OCI-LY7 (cell line): ENCODE results near the gene TSNAXIP1. TPM values are rescaled to one million over a fixed set of nuclear protein-coding genes. Genes with fewer than 3 reads are reported as not detected.

Experiments
- BruUV-seq: library from RNA; stranded (reverse); fragments of 400-500 nt; replicated peaks from 2 replicates; lab custom pipeline; 2021; lab: Mats Ljungman, UMichigan
- CTCF ChIA-PET: fragments of 300-600 bp; sonication (Branson Sonifier 250); formaldehyde crosslinking; loops from one replicate; lab custom pipeline; 2022; ENCODE audit warnings: antibody characterized with exemption; ENCODE audit not compliant: unreplicated experiment; lab: Charles Lee
- POLR2A ChIA-PET: fragments of 300-600 bp; sonication (Branson Sonifier 250); formaldehyde crosslinking; loops from one replicate; lab custom pipeline; 2022; ENCODE audit warnings: antibody characterized with exemption; lab: Charles Lee
- DNase-seq: peaks from one replicate; pipeline ENCODE4 v3.0.0-alpha.2; 2015; ENCODE audit warnings: low spot score
- H2AFZ ChIP-seq: fragments of 200-600 bp; sonication (generic), shearing (Covaris generic); 2 replicates; pipeline ENCODE4 v1.6.1; 2014; ENCODE audit warnings: mild to moderate bottlenecking, antibody characterized with exemption, low read length, moderate library complexity
- H3K27ac ChIP-seq: fragments of 200-600 bp; sonication (generic); 2 replicates; pipeline ENCODE4 v1.5.1; 2014; ENCODE audit warnings: mixed run types, low read depth, mild to moderate bottlenecking, moderate library complexity, low read length, inconsistent platforms; ENCODE audit not compliant: poor library complexity, severe bottlenecking
- H3K36me3 ChIP-seq: fragments of 200-600 bp; sonication (generic); 2 replicates; pipeline ENCODE4 v1.6.1; 2014; ENCODE audit warnings: mild to moderate bottlenecking, antibody characterized with exemption, low read length, moderate library complexity, mixed read lengths; ENCODE audit not compliant: insufficient read depth
- H3K4me1 ChIP-seq: fragments of 200-600 bp; sonication (generic); 2 replicates; pipeline ENCODE4 v1.5.1; 2014; ENCODE audit warnings: mild to moderate bottlenecking, low read length; ENCODE audit not compliant: insufficient read depth, poor library complexity, severe bottlenecking
- H3K4me2 ChIP-seq: fragments of 200-600 bp; sonication (generic); 2 replicates; pipeline ENCODE4 v1.6.1; 2014; ENCODE audit warnings: mild to moderate bottlenecking, low read length
- H3K4me3 ChIP-seq: fragments of 200-600 bp; sonication (generic); 2 replicates; pipeline ENCODE4 v1.5.1; 2014; ENCODE audit warnings: mild to moderate bottlenecking, low read depth, low read length; ENCODE audit not compliant: poor library complexity, severe bottlenecking
- H3K79me2 ChIP-seq: fragments of 200-600 bp; sonication (generic); 2 replicates; pipeline ENCODE4 v1.6.1; 2016; ENCODE audit warnings: low read depth, mild to moderate bottlenecking, low read length, moderate library complexity, mixed read lengths; ENCODE audit not compliant: insufficient read depth
- H3K9me2 ChIP-seq: fragments of 200-600 bp; sonication (generic); 2 replicates; pipeline ENCODE4 v1.6.1; 2016; ENCODE audit warnings: mild to moderate bottlenecking, low read length, mixed read lengths; ENCODE audit not compliant: insufficient read depth
- H3K9me3 ChIP-seq: fragments of 200-600 bp; sonication (generic); 2 replicates; pipeline ENCODE4 v1.6.1; 2014; ENCODE audit warnings: mild to moderate bottlenecking, mixed run types, low read length, mixed read lengths
- H4K20me1 ChIP-seq: fragments of 200-600 bp; sonication (generic); 2 replicates; pipeline ENCODE4 v1.6.1; 2014; ENCODE audit warnings: mild to moderate bottlenecking, antibody characterized with exemption, low read length, moderate library complexity, mixed read lengths; ENCODE audit not compliant: insufficient read depth
- EZH2phosphoT487 ChIP-seq: fragments of 200-600 bp; sonication (generic); IDR thresholded peaks from 2 replicates; pipeline ENCODE4 v1.6.1; 2018; ENCODE audit warnings: low read depth, borderline replicate concordance, mild to moderate bottlenecking, mixed run types, antibody characterized with exemption, low read length, moderate library complexity, mixed read lengths
- intact Hi-C: fragments of 100-400 bp; cut with micrococcal nuclease; formaldehyde crosslinking; loops from one replicate; pipeline ENCODE4 v1.10.0; 2022; ENCODE audit not compliant: unreplicated experiment
- total RNA-seq, 2 experiments: library from RNA; depleted of rRNA in 1 of 2; stranded (reverse); fragments of >200 nt in 1 of 2; shearing (Covaris generic) in 1 of 2; gene quantifications; 2 replicates each; pipeline ENCODE4 v1.2.3, GENCODE V29; 2014 to 2022
- TF ChIP-seq, protein P1 (sequence below): fragments of 200-600 bp; sonication (generic); conservative IDR thresholded peaks from 2 replicates; pipeline ENCODE4 v1.5.1; 2014; ENCODE audit warnings: mild to moderate bottlenecking, antibody characterized with exemption, low read length, moderate library complexity, mixed read lengths

The TSNAXIP1 gene
- total RNA-seq, 2 experiments from 2014 or later = 0.76 to 0.91 TPM

GRCh38 chr16:67828651-67829050 lies 22.0 kb downstream of the TSNAXIP1 start:
- Histone ChIP-seq H3K4me1 (peaks cover 6% of the 10 kb centered on the region), H2AFZ (no peak overlapping the region), H3K79me2 (peaks cover 5% of the 10 kb centered on the region; the same call in 1 of the 2 replicates), H3K4me3 (no peak overlapping the region), H3K9me2 (no peaks in the 10 kb centered on the region), H3K36me3 (peaks cover 15% of the 10 kb centered on the region; the same call in 1 of the 2 replicates), H3K9me3 (no peaks in the 10 kb centered on the region), H3K4me2 (no peak overlapping the region), H3K27ac (no peak overlapping the region), H4K20me1 (no peaks in the 10 kb centered on the region)
- intact Hi-C loops = no loop called here
- no peak for DNase-seq
- no peak for TF ChIP-seq EZH2phosphoT487
- TF ChIP-seq, protein P1, sequence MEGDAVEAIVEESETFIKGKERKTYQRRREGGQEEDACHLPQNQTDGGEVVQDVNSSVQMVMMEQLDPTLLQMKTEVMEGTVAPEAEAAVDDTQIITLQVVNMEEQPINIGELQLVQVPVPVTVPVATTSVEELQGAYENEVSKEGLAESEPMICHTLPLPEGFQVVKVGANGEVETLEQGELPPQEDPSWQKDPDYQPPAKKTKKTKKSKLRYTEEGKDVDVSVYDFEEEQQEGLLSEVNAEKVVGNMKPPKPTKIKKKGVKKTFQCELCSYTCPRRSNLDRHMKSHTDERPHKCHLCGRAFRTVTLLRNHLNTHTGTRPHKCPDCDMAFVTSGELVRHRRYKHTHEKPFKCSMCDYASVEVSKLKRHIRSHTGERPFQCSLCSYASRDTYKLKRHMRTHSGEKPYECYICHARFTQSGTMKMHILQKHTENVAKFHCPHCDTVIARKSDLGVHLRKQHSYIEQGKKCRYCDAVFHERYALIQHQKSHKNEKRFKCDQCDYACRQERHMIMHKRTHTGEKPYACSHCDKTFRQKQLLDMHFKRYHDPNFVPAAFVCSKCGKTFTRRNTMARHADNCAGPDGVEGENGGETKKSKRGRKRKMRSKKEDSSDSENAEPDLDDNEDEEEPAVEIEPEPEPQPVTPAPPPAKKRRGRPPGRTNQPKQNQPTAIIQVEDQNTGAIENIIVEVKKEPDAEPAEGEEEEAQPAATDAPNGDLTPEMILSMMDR = no peak
- ChIA-PET POLR2A (no interaction called here), CTCF (interaction anchor here (0.6 kb wide), 1 partner anchor 137 kb away, joined by 3 read pairs; no protein-coding TSS in a partner anchor)
- BruUV-seq = no TSS peak

DNA sequence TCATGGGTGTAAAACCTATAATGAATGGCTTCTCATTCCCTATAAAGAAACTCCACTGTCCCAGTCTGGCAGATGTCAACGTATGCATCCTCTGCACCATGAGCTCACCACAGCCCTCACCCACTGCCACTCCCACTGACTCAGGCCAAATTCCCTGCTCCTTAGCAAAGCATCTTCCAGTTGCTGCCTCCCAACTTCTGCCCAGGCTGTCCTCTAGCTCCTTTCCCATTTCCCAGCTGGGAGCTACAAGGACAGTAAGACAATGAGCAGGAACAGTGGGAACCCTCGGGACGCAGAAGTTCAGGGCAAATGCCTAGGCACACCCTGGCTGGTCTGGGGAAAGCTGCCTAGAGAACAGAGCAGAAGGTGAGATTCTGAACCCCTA lies 26.3 kb downstream of the TSNAXIP1 start:
- H3K4me2 ChIP-seq = peak overlapping the region; percentile 86
- H3K9me3 ChIP-seq = no peaks in the 10 kb centered on the region
- intact Hi-C loops = no loop called here
- H3K9me2 ChIP-seq = no peaks in the 10 kb centered on the region
- peak overlapping the region; percentile 73 for H3K4me3 ChIP-seq
- CTCF ChIA-PET = interaction anchor here (1.5 kb wide), 1 partner anchor 13 kb away, joined by 5 read pairs; the partner anchor contains the start of gene NUTF2
- no peak for TF ChIP-seq EZH2phosphoT487
- TF ChIP-seq, protein P1 = no peak
- POLR2A ChIA-PET = interaction anchor here (0.8 kb wide), 1 partner anchor 114 kb away, joined by 3 read pairs; the partner anchor contains the start of gene GFOD2
- no TSS peak for BruUV-seq
- H3K27ac ChIP-seq = no peak overlapping the region
- peaks cover 15% of the 10 kb centered on the region; the same call in 1 of the 2 replicates for H3K36me3 ChIP-seq
- no peak for DNase-seq
- H3K79me2 ChIP-seq = peaks cover 5% of the 10 kb centered on the region; the same call in 1 of the 2 replicates
- H3K4me1 ChIP-seq = peaks cover 10% of the 10 kb centered on the region
- no peaks in the 10 kb centered on the region for H4K20me1 ChIP-seq
- peak overlapping the region; percentile 80; the same call in 1 of the 2 replicates for H2AFZ ChIP-seq
